Fibroblast of pulmonary artery (primary cell): ENCODE data around the gene WDFY3.
A peak's percentile ranks its signal among the peaks of the same experiment; 100 is the strongest.

Source experiments
- DNase-seq: peaks from one replicate; pipeline ENCODE4 v3.0.0-alpha.2; 2010; ENCODE audit warnings: low read depth
- H3K4me3 ChIP-seq: replicated peaks from 2 replicates; pipeline ENCODE4 v1.5.1; 2011; ENCODE audit warnings: low read depth, mild to moderate bottlenecking, control low read depth, low read length, moderate library complexity
- CTCF ChIP-seq: IDR thresholded peaks from 2 replicates; pipeline ENCODE4 v1.5.1; 2011; ENCODE audit warnings: mild to moderate bottlenecking, control low read depth, low read length, inconsistent platforms; ENCODE audit errors: missing control alignments

The WDFY3 gene

GRCh38 chr4:84977396-84977795, 10.9 kb upstream of the WDFY3 start:
- DNase-seq, result no peak
- no peak for TF ChIP-seq CTCF
- H3K4me3 ChIP-seq, result no peak overlapping the region

GRCh38 chr4:84973856-84974255, 7.4 kb upstream of the WDFY3 start:
- TF ChIP-seq CTCF, result no peak
- no peak for DNase-seq
- H3K4me3 ChIP-seq, result no peak overlapping the region

- TF ChIP-seq CTCF, result peak; percentile 41
- no peak overlapping the region for H3K4me3 ChIP-seq
- peak; percentile 80 for DNase-seq
These were observed 4.9 kb upstream of the WDFY3 start for GRCh38 chr4:84971319-84971932.

- DNase-seq, result no peak
- TF ChIP-seq CTCF, result no peak
These were observed 2.4 kb upstream of the WDFY3 start for GRCh38 chr4:84968925-84969324.

GRCh38 chr4:84967243-84967690, 777 bp upstream of the WDFY3 start:
- no peak for TF ChIP-seq CTCF
- H3K4me3 ChIP-seq, result peak overlapping the region; percentile 70
- DNase-seq, result peak; percentile 29

More at GRCh38 chr4:84968925-84969324, 2.4 kb upstream of the WDFY3 start:
- no peak overlapping the region for H3K4me3 ChIP-seq

- H3K4me3 ChIP-seq, result peak overlapping the region; percentile 70
- TF ChIP-seq CTCF, result no peak
- peak; percentile 39 for DNase-seq
These were observed 723 bp downstream of the WDFY3 start for GRCh38 chr4:84965553-84966381.
